Fibroblast of the aortic adventitia (primary cell): Measurements from ENCODE around the gene STRA8. TPM values are rescaled to one million over a fixed set of nuclear protein-coding genes. Genes with fewer than 3 reads are reported as not detected.

Source experiments
- DNase-seq: peaks from one replicate; pipeline ENCODE4 v3.0.0-alpha.2; 2010; ENCODE audit warnings: low read depth
- H3K4me3 ChIP-seq: 2 replicates; pipeline ENCODE4 v1.5.1; 2011; ENCODE audit warnings: low read depth, mild to moderate bottlenecking, control low read depth, low read length, moderate library complexity
- total RNA-seq: library from RNA; depleted of rRNA; stranded (reverse); fragments of >200 nt; gene quantifications from 2 replicates; pipeline ENCODE4 v1.2.3, GENCODE V29; 2012; ENCODE audit warnings: low replicate concordance
- TF ChIP-seq, protein P1 (sequence below): IDR thresholded peaks from 2 replicates; pipeline ENCODE4 v1.5.1; 2011; ENCODE audit warnings: mild to moderate bottlenecking, low read length, control low read depth, inconsistent platforms; ENCODE audit not compliant: insufficient read depth

Gene STRA8
- total RNA-seq, 1 donor = not detected

DNA sequence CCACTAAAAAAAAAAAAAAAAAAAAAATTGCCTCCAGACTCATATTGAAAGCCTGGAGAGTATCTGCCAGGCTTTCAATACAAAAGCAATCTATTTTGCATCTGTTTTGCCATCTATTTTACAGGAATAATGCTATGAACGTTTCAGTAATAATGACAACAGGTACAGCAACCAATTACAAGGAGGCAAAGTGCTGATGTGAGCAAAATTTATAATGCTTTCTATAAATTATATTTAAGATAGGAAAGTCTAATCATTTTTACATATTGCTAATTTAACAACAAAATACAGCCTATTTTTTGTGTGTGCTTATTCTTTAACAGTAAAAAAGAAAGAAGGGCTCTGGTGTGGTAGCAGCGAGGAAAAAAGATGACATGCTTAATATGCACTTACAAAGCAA lies 32.3 kb upstream of the STRA8 start:
- H3K4me3 ChIP-seq = no peak overlapping the region
- TF ChIP-seq, protein P1, sequence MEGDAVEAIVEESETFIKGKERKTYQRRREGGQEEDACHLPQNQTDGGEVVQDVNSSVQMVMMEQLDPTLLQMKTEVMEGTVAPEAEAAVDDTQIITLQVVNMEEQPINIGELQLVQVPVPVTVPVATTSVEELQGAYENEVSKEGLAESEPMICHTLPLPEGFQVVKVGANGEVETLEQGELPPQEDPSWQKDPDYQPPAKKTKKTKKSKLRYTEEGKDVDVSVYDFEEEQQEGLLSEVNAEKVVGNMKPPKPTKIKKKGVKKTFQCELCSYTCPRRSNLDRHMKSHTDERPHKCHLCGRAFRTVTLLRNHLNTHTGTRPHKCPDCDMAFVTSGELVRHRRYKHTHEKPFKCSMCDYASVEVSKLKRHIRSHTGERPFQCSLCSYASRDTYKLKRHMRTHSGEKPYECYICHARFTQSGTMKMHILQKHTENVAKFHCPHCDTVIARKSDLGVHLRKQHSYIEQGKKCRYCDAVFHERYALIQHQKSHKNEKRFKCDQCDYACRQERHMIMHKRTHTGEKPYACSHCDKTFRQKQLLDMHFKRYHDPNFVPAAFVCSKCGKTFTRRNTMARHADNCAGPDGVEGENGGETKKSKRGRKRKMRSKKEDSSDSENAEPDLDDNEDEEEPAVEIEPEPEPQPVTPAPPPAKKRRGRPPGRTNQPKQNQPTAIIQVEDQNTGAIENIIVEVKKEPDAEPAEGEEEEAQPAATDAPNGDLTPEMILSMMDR = no peak
- no peak for DNase-seq

GRCh38 chr7:135204341-135204749 lies 29.3 kb upstream of the STRA8 start:
- H3K4me3 ChIP-seq = no peak overlapping the region
- peak; percentile 12 for DNase-seq
- TF ChIP-seq, protein P1 = no peak

DNA sequence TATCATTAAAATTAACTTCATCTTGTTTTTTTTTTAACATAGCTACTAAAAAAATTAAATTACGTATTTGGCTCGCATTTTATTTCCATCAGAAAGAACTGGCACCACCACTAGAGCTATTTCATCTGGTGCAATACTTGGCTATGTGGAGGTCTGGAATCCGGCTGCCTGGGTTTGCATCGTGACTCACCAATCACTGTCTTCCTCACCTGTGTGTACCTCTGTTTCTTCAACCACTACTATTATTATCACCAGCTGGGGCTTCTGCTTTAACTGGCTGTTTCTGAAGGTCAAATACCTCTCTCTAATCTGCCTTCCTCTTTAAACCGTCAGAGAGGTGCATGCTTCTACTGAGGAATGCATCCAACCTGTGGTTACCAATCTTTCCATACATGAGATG lies 28.8 kb upstream of the STRA8 start:
- no peak overlapping the region for H3K4me3 ChIP-seq
- TF ChIP-seq, protein P1 = no peak
- DNase-seq = no peak

DNA sequence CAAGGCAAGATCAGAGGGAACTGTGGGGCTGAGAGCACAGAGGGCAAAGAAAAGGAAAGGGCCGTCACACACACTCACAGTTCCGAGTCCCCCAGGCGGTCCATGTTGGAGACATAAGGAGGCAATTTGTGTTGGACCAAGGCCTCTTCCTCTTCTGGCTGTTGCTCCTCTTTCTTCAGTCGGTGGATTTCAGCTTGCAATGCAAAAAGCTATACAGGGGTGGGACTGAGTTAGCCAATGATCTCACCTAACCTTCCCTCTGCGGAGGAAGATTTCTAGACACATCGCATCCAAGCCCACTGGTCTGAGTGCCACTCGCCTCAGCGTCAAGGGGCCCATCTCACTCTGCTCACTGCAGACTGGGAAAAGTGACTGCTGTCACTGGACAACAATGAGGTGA lies 27.8 kb upstream of the STRA8 start:
- TF ChIP-seq, protein P1 = no peak

DNA sequence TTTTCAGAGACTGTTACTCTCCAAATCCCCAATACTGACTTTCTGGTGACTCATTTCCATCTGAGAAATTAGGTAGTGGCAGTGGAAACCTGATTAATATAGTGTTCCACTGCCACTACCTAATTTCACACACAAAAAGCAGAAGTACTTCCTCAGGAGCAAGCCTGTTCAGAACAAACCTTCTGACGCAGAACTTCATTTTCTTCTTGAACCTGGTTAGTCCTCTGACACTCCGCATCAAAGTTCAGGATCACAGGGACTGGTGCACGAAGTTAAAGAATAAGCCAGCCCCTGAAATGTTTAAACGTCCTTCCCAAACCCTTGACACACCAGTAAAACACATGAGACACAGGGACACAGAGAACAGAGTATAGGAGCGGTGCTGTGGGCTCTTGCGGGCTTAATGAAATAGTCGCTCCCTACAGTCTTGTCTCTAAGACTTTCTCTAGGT lies 26.7 kb upstream of the STRA8 start:
- TF ChIP-seq, protein P1 = no peak
- no peak overlapping the region for H3K4me3 ChIP-seq
- no peak for DNase-seq

More for the DNA sequence above, 27.8 kb upstream of the STRA8 start:
- no peak for DNase-seq
- no peak overlapping the region for H3K4me3 ChIP-seq

- no peak overlapping the region for H3K4me3 ChIP-seq
- DNase-seq = no peak
- TF ChIP-seq, protein P1 = no peak
Observed at GRCh38 chr7:135207406-135208101, 26.1 kb upstream of the STRA8 start.
